GM18502 (cell line): ENCODE measurements around the gene NOP56.
A peak's percentile ranks its signal among the peaks of the same experiment; 100 is the strongest.

Experiments used
- ATAC-seq: cut with Tn5 transposase; IDR thresholded peaks from one replicate; pipeline ENCODE4 v1.9.1; 2021; ENCODE audit warnings: mild to moderate bottlenecking; ENCODE audit not compliant: unreplicated experiment, poor library complexity

Gene NOP56, protein sequence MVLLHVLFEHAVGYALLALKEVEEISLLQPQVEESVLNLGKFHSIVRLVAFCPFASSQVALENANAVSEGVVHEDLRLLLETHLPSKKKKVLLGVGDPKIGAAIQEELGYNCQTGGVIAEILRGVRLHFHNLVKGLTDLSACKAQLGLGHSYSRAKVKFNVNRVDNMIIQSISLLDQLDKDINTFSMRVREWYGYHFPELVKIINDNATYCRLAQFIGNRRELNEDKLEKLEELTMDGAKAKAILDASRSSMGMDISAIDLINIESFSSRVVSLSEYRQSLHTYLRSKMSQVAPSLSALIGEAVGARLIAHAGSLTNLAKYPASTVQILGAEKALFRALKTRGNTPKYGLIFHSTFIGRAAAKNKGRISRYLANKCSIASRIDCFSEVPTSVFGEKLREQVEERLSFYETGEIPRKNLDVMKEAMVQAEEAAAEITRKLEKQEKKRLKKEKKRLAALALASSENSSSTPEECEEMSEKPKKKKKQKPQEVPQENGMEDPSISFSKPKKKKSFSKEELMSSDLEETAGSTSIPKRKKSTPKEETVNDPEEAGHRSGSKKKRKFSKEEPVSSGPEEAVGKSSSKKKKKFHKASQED

DNA sequence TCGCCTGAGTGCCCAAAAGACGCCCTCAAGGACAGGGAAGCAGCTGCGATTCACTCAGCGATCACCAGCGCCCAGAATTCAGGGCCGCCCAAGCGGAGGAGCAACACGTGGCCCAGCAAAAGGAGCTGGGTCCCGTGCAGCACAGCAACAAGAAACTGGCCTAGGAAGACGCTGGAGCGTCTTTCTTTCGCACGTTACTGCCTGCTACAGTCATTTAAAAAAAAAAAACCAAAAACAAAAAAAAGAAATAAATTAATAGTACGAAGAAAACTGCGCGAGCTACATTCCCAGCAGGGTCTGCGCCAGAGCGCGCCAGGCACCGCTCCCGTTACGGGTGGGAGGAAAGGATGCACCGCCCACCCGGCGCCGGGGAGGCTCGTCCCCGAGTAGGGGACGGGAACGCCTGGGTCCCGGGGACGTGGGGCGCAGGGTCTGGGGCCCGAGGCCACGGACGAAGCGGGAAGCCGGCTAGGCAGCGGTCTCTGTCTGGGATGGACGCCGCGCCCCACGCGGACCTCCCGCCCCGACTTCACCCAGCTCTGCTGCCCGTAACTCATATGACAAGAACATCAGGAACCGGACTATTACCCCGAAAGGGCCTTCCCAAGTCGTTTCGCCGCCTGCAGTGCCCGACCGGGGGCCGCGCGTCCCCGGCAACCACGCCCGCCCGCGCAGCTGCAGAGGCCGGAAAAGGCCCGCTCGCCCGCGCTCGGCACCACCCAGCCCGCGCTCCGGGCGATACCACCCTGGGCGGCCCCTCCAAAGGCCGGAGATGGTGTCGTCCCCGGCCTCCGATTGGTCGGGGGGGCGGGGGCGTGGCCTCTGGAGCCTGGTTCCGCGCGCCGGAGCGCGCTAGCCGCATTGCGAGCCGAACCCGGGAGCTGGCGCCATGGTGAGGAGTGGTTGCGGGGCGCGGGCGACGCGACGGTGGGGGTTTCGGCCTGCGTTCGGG is at the start of gene NOP56:
Gene NOP56 (plus strand): TSS at position 861 of the 952 bp plus-strand sequence. CDS start 29 bp downstream, at position 890.
- peak; percentile 84 for ATAC-seq

DNA sequence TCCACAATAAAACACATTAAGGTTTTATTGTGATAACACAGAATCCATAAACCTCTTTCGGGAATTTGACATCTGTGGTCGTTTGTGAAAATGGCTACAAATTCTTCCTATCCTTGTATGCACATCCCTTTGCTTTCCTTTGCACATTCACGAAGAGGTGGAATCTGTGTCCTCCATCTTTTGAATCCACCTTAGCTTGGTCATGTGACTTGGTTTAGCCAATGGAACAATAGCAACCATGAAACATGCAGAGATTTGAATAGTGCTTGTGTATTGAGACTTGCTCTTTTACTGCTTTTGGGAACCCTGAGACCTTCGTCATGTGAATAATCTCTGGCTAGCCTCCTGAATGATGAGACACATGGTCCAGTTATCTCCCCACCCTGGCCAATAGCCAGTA is 49.7 kb upstream of the NOP56 start:
- ATAC-seq: no peak

GRCh38 chr20:2603816-2604505 is 48.5 kb upstream of the NOP56 start:
- ATAC-seq: no peak

GRCh38 chr20:2604506-2604835 is 48.0 kb upstream of the NOP56 start:
- ATAC-seq: no peak

DNA sequence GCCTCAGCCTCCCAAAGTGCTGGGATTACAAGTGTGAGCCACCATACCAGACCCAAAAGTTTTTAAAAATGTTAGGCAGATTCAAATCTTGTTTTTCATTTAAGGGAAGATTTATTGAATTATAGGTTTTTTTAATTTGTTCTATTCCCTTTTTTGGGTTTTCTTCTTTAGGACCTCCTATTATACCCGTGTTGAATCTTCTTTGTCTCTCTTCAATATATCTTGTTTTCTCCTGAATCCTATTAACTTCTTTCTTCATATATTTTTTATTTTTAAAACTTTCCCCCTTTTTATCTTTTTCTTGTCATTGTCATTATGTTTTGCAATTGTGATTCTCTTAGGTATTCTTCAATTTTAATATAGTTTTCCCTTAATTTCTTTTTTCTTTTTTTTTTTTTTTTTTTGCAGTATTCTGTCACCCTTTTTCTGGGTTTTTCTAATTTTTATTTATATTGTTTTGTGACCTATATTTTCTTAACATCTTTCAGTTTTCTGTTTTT is 45.9 kb upstream of the NOP56 start:
- no peak for ATAC-seq

DNA sequence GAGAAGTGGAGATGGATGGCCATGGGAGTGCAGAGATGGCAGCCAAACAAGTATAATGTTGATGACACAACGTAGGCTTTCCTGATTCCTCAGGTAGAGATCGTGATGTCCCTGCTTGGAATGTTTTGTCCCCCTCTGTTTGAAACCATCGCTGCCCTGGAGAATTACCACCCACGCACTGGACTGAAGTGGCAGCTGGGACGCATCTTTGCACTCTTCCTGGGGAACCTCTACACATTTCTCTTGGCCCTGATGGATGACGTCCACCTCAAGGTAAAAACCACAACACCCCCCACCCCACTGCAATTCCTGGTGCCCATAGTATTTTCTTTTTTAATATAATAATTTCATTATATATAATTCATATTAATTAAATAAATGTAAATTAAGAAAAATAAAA is 42.1 kb upstream of the NOP56 start:
- no peak for ATAC-seq

DNA sequence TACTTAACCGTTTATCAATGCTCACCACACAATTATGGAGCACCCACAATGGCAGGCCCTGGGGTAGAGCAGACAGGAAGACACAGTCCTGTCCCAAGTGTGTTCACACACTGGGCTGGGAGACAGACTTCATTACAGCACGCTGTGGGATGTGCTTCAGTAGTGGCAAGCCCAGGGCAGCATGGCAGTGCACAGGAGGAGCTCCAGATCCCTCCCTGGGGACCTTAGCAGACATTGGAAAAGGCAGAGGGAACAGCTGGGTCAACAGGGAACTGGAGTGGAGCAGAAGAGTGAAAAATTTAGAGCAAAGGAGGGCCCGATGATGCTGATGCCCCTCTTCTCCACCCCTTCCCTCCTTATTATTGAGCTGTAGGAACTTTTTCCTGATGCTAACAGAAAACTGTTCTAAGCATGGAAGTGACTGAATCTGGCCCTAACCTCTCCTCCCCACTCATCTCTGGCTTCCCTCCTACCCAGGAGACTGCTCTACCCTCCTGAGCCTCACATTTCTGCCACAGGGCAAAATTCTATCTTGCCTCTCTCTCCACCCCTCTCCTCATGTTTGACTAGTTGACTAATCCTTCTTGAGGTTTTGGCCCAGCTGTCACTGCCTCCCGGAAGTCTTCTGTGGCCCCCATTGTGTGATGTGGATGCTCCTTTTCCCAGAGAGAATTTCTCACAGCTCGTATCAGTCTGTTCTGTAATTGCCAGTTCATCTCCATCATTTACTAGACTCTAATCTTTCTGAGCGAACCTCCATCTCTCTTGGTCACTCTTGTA is 41.3 kb upstream of the NOP56 start:
- no peak for ATAC-seq

DNA sequence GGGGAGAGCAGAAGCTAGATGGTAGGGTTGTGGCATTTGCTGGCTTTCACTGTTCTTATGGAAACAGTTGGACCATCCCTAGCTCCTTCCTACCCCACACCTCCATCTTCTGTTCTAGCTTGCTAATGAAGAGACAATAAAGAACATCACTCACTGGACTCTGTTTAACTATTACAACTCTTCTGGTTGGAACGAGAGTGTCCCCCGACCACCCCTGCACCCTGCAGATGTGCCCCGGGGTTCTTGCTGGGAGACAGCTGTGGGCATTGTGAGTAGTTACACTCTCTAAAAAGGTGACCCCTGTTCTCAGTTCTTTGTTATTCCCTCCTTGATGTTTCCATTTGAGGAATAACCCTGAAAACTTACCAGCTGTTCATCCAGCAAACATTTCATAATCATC is 40.4 kb upstream of the NOP56 start:
- ATAC-seq: no peak

DNA sequence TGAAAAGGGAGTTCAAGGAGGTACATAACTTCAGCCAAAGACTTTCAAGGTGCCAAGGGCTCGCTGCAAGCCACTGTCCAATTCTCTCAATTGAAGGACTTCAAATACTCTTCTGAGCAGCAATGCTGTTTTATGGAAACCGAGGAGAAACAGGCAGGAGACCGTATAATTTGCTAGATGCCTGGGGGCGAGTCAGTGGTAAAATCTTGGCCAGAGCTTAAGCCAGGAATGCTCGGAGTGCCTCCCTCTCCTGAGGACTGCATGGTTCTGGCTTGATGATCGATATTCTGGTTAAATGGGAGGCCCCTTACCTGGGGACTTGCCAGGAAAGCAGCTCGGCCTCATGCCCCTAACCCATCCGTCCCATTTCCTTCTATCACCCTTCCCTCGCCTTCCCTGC is 35.8 kb upstream of the NOP56 start:
- no peak for ATAC-seq

- ATAC-seq: no peak
Measured at GRCh38 chr20:2617099-2617714, 35.2 kb upstream of the NOP56 start.

GRCh38 chr20:2618815-2619214 is 33.6 kb upstream of the NOP56 start:
- no peak for ATAC-seq

DNA sequence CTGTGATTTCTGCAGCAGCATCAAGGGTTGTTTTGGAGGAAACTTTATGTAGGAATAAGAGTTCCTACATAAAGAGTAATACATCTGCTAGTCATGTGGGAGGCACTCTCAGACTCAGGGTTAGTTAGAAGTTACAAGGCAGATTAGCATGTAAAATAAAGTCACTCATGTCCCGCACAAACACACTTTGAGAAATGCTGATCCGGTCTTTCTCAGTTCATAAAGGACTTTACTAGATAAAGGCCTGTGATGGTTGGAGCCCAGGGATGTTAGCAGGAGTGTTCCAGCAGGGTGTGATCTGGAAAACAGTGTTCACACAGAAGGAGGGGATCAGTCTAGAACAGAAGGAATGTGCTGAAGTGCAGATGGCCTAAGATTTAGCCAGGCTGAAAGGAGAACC is 33.1 kb upstream of the NOP56 start:
- no peak for ATAC-seq

DNA sequence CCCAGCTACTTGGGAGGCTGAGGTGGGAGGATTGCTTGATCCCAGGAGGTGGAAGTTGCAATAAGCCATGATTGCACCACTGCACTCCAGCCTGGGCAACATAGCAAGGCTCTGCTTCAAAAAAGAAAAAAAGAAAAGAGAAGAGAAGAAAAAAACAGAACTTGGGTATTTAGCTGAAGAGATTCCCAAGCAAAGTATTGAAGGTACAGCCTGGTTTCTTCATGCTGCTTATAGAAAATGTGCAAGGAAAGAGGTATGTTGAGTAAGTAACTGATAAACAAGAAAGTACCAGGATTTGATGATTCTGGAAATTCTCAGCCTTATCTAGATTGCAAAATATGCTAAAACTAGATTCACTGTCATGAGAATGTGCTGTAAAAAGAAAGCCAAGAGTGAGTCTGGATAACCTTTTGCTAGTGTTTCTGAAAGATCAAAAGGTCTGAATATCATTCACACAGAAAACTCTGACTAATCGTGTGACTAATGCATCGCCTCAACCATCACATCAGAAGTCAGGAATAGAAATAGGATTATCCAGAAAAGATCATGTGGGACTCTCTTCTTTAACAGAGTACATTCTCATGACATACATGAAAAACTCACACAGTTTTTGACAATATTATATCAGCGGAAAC is 32.4 kb upstream of the NOP56 start:
- ATAC-seq: no peak

GRCh38 chr20:2624190-2624589 is 28.2 kb upstream of the NOP56 start:
- ATAC-seq: no peak

DNA sequence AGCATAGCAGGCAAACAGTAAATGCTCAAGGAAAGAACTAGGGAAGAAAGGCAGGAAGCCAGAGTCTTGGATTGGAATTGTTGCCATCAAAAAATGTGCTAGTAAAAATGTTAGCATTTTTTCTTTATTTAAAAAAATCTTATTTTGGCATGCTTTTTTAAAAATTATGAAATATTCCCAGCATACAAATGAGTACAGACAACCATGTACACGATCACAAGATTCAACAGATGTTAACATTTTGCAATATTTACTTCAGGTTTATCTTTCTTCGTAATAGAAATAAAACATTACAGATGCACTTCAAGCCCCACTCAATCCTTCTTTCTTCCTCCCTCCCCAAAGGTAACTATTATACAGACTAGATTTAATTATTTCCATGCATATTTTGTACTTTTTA is 27.4 kb upstream of the NOP56 start:
- ATAC-seq: no peak

DNA sequence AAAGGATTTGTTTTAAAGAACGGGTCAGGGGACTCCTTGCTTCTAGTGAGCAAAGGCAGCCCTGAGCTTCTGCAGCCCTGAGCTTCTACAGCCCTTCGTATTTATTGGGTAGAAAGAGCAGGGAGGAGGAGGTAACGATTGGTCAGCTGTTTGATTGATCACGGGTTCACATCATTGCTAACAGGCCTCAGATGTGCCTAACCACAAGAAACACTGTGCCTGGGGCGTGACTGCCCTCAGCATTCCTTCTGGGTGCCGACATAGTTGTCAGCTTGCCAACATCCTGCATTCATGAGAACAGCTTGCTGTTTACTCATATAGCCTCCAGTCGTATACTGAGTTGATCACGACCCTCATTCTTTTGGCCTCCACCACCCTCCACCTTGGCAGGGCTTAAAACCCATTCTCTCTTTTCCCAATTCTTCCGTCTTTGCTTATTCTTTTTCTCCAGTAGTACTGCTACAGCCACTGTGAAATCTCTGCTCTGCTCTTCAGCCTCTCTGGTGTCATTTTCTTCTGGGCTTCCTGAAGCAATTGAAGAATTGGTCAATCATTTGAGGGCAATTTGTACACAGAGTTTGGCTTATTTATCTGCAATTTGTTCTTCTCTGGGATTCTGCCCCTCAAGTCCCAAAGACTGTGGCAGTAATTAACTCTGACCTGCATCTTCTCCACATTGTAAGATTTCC is 25.4 kb upstream of the NOP56 start:
- ATAC-seq: no peak

DNA sequence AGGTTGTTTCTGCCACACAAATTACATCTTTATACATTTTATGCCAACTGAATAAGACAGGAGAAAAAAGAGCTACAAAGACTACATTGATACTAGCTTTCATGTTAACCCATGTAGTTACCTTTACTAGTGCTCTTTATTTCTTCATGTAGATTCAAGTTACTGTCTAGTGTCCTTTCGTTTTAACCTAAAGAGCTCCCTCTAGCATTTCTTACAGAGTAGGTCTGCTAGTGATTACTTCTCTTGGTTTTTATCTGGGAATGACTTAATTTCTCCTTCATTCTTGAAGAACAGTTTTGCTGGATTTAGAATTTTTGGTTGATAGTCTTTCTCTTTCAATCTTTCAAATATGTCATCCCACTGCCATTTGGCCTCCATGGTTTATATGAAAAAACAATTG is 21.2 kb upstream of the NOP56 start:
- ATAC-seq: no peak

DNA sequence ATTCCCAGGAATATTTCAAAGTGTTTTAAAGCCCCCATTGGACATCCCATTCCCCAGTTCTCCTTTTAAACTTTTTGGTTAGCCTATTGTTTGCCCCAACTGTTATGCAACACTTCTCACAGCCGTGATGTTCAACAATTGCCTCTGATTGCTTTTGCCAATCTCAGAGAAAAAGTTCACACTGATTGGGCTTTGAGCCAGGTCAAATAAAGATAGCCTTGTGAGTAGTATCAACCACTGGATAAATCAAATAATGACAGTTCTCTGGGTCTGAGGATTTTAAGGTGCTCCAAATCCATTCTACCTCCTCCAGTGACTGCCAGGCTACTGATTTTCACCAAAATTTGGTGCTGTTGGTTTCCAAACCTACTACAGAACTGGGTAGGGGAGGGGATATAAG is 19.1 kb upstream of the NOP56 start:
- ATAC-seq: no peak
